Measurements from ENCODE around the gene CEP131. TPM values are rescaled to one million over a fixed set of nuclear protein-coding genes. Genes with fewer than 3 reads are reported as not detected.

Gene CEP131
- total and polyA plus RNA-seq, 7 donors, result 3.7 to 8.6 (median 4.9) TPM

- peaks cover 14% of the 10 kb centered on the region for H3K4me1 ChIP-seq
- intact Hi-C loops (cut with DNase I), result no loop called here
- H3K27me3 ChIP-seq (ENCODE audit: insufficient read depth in 3 of 3, low read length in 2 of 3), result no peaks in the 10 kb centered on the region
- DNase-seq (peak in 1 of 2 donors; percentile 10), ATAC-seq (no peak)
- no peak overlapping the region for H3K4me3 ChIP-seq
- H3K9me3 ChIP-seq, result no peaks in the 10 kb centered on the region
- 89 to 90% (median 89%) methylated on average over 22 to 26 of the region's 26 CpGs for WGBS, 3 donors
- peaks cover 0 to 53% of the 10 kb centered on the region in 2 donors for H3K36me3 ChIP-seq (ENCODE audit: insufficient read depth in 1 of 2, low read depth in 1 of 2)
- TF ChIP-seq, protein P1, sequence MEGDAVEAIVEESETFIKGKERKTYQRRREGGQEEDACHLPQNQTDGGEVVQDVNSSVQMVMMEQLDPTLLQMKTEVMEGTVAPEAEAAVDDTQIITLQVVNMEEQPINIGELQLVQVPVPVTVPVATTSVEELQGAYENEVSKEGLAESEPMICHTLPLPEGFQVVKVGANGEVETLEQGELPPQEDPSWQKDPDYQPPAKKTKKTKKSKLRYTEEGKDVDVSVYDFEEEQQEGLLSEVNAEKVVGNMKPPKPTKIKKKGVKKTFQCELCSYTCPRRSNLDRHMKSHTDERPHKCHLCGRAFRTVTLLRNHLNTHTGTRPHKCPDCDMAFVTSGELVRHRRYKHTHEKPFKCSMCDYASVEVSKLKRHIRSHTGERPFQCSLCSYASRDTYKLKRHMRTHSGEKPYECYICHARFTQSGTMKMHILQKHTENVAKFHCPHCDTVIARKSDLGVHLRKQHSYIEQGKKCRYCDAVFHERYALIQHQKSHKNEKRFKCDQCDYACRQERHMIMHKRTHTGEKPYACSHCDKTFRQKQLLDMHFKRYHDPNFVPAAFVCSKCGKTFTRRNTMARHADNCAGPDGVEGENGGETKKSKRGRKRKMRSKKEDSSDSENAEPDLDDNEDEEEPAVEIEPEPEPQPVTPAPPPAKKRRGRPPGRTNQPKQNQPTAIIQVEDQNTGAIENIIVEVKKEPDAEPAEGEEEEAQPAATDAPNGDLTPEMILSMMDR (IDR thresholded peaks at IDR 0.05), result no peak
- no peak overlapping the region for H3K27ac ChIP-seq
Measured at GRCh38 chr17:81234940-81235821, 12.4 kb upstream of the CEP131 start.

- no peak for DNase-seq
- H3K36me3 ChIP-seq (ENCODE audit: insufficient read depth in 1 of 2, low read depth in 1 of 2), result peaks cover 0 to 60% of the 10 kb centered on the region in 2 donors
- no peak overlapping the region for H3K27ac ChIP-seq
- TF ChIP-seq, protein P1 (IDR thresholded peaks at IDR 0.05), result no peak
- peaks cover 10% of the 10 kb centered on the region for H3K4me1 ChIP-seq
- 87 to 90% (median 90%) methylated on average over 13 of the region's 13 CpGs for whole genome bisulfite sequencing, 3 donors
- no peak overlapping the region for H3K4me3 ChIP-seq
- intact Hi-C loops (cut with DNase I), result no loop called here
- no peaks in the 10 kb centered on the region for H3K27me3 ChIP-seq (ENCODE audit: insufficient read depth in 3 of 3, low read length in 2 of 3)
- no peak for ATAC-seq
- no peaks in the 10 kb centered on the region for H3K9me3 ChIP-seq
Measured at GRCh38 chr17:81234506-81234855, 11.7 kb upstream of the CEP131 start.

DNA sequence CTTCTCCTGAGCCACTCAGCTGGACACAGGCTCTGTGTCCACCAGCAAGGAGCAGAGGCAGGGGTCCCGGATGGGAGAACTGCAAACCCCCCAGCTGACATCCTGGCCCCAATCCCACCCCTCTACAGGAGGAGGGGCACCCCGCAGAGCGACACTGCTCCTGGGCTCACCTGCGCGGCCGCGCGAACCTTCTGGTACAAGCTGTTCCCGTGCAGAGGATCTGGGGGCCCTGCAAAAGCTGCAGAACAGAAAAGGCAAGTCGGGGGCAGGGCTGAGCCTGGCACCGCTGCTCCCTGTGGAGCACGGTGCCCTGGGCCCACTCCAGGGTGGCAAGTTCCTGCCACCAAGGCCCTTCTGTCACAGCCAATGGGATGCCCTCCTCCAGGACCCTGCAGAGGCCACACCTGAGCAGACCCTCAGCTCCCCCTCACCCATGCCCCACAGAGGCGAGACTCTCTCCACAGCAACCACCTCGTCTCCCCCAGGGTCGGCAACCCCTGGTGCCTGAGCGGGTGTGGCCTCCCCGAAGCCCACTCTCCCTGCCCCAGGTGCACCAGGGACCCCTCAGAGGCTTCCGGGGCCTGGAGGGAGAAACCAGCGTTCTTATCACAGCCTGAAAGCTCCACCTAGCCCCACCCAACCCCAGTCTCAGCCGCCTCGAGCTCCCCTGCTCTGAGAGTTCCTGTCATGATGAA, 11.2 kb upstream of the CEP131 start:
- no peak for ATAC-seq
- DNase-seq, result peak in 1 of 2 donors; percentile 17
- Histone ChIP-seq H3K9me3 (no peaks in the 10 kb centered on the region), H3K27ac (no peak overlapping the region), H3K4me3 (no peak overlapping the region), H3K36me3 (ENCODE audit: insufficient read depth in 1 of 2, low read depth in 1 of 2) (peaks cover 0 to 65% of the 10 kb centered on the region in 2 donors), H3K27me3 (ENCODE audit: insufficient read depth in 3 of 3, low read length in 2 of 3) (no peaks in the 10 kb centered on the region), H3K4me1 (peaks cover 10% of the 10 kb centered on the region)
- intact Hi-C loops (cut with DNase I), result no loop called here
- TF ChIP-seq, protein P1 (IDR thresholded peaks at IDR 0.05), result no peak
- WGBS, 3 donors, result 91 to 92% (median 91%) methylated on average over 18 to 21 of the region's 21 CpGs

DNA sequence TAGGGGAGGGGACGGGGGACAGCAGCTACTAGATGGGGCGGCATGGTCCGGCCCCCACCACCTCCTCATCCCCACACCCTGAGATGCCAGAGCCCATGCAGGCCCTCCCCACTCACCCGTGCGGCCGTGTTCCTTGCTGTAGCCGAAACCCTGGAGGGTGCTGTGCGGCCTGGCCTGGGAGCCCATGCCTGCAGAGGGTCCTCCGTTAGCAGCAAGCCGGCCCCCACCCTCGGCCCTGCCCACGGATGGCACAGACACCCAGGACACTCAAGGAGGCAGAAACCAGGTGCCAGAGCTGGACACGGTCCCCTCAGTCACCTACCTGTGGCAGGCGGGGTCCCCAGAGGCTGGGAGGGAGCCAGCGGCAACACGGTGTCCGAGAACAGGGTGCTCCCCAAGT, 10.6 kb upstream of the CEP131 start:
- Histone ChIP-seq H3K9me3 (no peaks in the 10 kb centered on the region), H3K4me1 (peaks cover 10% of the 10 kb centered on the region), H3K27ac (no peak overlapping the region), H3K27me3 (ENCODE audit: insufficient read depth in 3 of 3, low read length in 2 of 3) (no peaks in the 10 kb centered on the region), H3K36me3 (ENCODE audit: insufficient read depth in 1 of 2, low read depth in 1 of 2) (peaks cover 0 to 72% of the 10 kb centered on the region in 2 donors), H3K4me3 (no peak overlapping the region)
- ATAC-seq (no peak), DNase-seq (peak in 1 of 2 donors; percentile 10)
- intact Hi-C loops (cut with DNase I), result no loop called here
- TF ChIP-seq, protein P1 (IDR thresholded peaks at IDR 0.05), result no peak
- WGBS, 3 donors, result 89 to 90% (median 89%) methylated on average over 16 to 17 of the region's 17 CpGs
